ENCODE data around the gene DNM1.

DNA sequence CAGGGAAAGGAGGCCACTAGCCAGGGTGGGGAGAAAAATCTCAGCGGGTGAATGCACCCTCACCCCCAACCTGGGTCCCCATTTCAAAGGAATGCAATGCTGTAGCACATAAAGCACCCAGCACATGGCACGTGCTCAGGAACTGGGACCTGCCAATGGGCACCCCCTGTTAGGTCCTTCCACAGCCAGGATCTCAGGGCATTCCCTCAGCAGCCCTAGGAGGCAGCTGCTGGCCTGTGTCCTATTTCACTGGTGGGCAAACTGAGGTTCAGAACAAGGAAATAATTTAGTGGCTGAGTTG, 8.8 kb downstream of the DNM1 start:
- TF ChIP-seq POLR2A (IDR thresholded peaks at IDR 0.05; ENCODE audit: low read depth, low read length) (no peak), EZH2 (IDR thresholded peaks at IDR 0.05; ENCODE audit: borderline replicate concordance, control insufficient read depth, low read depth, low read length) (no peak), BCL11A (IDR thresholded peaks at IDR 0.05; ENCODE audit: low read depth, low read length) (no peak), SIN3A (IDR thresholded peaks at IDR 0.05; ENCODE audit: low read depth, low read length) (no peak), ZZZ3 (IDR thresholded peaks at IDR 0.05; ENCODE audit: control insufficient read depth, insufficient read length, low read depth) (no peak), RELA (IDR thresholded peaks at IDR 0.05; ENCODE audit: borderline replicate concordance, partially characterized antibody) (no peak), E2F8 (IDR thresholded peaks at IDR 0.05; ENCODE audit: low read depth, partially characterized antibody) (no peak), ZNF274 (IDR thresholded peaks at IDR 0.05; ENCODE audit: insufficient read depth, insufficient read length) (no peak), BMI1 (IDR thresholded peaks at IDR 0.05; ENCODE audit: borderline replicate concordance) (no peak), CHD1 (IDR thresholded peaks at IDR 0.05; ENCODE audit: low read depth, low read length) (no peak)
- TF ChIP-seq, protein P1, sequence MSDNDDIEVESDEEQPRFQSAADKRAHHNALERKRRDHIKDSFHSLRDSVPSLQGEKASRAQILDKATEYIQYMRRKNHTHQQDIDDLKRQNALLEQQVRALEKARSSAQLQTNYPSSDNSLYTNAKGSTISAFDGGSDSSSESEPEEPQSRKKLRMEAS (IDR thresholded peaks at IDR 0.05; ENCODE audit: low read depth, low read length), result no peak
- TF ChIP-seq, protein P2, sequence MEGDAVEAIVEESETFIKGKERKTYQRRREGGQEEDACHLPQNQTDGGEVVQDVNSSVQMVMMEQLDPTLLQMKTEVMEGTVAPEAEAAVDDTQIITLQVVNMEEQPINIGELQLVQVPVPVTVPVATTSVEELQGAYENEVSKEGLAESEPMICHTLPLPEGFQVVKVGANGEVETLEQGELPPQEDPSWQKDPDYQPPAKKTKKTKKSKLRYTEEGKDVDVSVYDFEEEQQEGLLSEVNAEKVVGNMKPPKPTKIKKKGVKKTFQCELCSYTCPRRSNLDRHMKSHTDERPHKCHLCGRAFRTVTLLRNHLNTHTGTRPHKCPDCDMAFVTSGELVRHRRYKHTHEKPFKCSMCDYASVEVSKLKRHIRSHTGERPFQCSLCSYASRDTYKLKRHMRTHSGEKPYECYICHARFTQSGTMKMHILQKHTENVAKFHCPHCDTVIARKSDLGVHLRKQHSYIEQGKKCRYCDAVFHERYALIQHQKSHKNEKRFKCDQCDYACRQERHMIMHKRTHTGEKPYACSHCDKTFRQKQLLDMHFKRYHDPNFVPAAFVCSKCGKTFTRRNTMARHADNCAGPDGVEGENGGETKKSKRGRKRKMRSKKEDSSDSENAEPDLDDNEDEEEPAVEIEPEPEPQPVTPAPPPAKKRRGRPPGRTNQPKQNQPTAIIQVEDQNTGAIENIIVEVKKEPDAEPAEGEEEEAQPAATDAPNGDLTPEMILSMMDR (IDR thresholded peaks at IDR 0.05 in 2 of 3, conservative IDR thresholded peaks at IDR 0.05 in 1 of 3; ENCODE audit: control insufficient read depth in 2 of 3, extremely low read depth in 1 of 3, insufficient read depth in 1 of 3, low read depth in 3 of 3, low read length in 3 of 3), result no peak
